Stimulated activated CD4-positive, alpha-beta T cell treated with anti-CD3 and anti-CD28 coated beads, Interleukin-1b, Interleukin-23, amount 100 ng/mL, for 48 hours (primary cell): ENCODE measurements around the gene BIRC3.
A peak's percentile ranks its signal among the peaks of the same experiment; 100 is the strongest.
"Not testable (repeated sequence)": the region's sequence is repeated elsewhere in the genome, so short reads cannot be mapped to it uniquely, and the experiment has no call there.

ENCODE experiments used
- DNase-seq: peaks from one replicate; pipeline ENCODE4 v3.0.0-alpha.2; 2020

Gene BIRC3

GRCh38 chr11:102330231-102330630 lies 12.9 kb downstream of the BIRC3 start:
- no peak for DNase-seq

DNA sequence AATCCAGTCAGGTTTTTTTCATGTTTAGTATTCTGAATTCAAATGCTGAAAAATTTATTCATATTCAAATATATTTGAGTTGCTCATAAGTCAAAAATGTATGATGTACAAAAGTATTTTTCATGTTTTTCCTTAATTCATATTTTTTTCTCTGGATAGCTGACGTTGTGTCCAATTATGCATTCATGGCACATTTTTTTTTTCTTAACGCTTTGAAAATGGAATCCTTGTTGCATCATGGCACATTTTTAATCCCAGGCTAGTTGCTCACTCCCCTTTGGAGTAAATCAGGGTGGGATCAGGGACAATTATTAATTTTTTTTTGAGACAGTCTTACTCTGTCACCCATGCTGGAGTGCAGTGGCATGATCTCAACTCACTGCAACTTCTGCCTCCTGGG lies 14.1 kb downstream of the BIRC3 start:
- no peak for DNase-seq

- no peak for DNase-seq
Measured at GRCh38 chr11:102332611-102332994, 15.3 kb downstream of the BIRC3 start.

- no peak for DNase-seq
Measured at GRCh38 chr11:102338479-102339010, 21.3 kb downstream of the BIRC3 start.

- not testable (repeated sequence) for DNase-seq
Measured at GRCh38 chr11:102341311-102341710, 24.0 kb downstream of the BIRC3 start.

GRCh38 chr11:102341844-102342318 lies 24.6 kb downstream of the BIRC3 start:
- peak; percentile 69 for DNase-seq

- DNase-seq = no peak
Measured at GRCh38 chr11:102343809-102344208, 26.5 kb downstream of the BIRC3 start.

DNA sequence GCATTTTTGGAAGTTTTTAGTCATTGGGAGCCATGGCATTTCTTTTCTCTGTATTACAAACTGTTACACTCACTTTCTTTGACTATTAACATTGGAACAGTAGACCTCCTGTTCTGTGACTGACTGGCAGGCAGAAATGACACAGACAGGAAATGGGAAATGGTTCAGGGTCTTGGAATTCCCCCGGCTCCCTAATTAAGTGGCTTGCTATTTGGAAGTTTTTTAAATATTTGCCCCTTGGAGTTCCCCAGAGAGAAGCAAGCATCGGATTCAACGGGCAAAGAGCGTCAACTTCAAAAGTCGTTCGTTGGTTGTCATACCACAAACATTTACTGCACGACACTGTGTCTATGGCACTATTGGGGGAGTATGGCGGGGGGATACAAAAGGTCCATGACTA lies 28.6 kb downstream of the BIRC3 start:
- no peak for DNase-seq

GRCh38 chr11:102346456-102346747 lies 29.1 kb downstream of the BIRC3 start:
- DNase-seq = no peak

DNA sequence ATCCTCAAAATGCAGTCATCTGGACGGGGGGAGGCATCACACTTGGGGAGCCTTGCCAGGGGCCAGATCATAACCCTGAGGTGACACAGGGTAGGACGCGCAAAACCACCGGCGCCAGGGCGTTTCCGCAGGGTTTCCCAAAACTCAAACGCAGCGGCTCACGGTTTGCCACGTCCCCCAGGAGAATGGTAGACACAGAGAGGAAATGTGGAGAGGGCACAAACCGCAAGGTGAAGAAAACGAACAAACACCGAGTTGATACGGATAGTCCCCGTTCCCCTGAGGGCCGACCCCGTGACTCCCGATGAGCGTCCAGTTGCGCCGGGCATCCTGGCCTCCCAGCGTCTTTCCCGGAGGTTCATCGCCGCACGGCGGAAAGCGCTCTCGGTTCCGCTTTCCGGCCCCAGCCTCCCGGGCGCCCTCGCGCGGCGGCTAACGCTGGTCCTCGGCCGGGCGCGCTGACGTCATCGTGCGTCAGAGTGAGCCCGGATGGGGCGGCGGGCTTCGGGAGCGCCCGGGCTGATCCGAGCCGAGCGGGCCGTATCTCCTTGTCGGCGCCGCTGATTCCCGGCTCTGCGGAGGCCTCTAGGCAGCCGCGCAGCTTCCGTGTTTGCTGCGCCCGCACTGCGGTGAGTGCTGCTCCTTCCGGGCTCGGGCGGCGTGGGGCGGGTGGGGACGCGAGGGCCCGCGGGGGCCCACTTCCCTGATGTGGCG lies 29.6 kb downstream of the BIRC3 start, which contains the start of gene BIRC2:
TSS of gene BIRC2 (plus strand) at position 467 of the 714 bp plus-strand sequence. CDS start 2,641 bp downstream, outside the sequence.
- peak; percentile 94 for DNase-seq

DNA sequence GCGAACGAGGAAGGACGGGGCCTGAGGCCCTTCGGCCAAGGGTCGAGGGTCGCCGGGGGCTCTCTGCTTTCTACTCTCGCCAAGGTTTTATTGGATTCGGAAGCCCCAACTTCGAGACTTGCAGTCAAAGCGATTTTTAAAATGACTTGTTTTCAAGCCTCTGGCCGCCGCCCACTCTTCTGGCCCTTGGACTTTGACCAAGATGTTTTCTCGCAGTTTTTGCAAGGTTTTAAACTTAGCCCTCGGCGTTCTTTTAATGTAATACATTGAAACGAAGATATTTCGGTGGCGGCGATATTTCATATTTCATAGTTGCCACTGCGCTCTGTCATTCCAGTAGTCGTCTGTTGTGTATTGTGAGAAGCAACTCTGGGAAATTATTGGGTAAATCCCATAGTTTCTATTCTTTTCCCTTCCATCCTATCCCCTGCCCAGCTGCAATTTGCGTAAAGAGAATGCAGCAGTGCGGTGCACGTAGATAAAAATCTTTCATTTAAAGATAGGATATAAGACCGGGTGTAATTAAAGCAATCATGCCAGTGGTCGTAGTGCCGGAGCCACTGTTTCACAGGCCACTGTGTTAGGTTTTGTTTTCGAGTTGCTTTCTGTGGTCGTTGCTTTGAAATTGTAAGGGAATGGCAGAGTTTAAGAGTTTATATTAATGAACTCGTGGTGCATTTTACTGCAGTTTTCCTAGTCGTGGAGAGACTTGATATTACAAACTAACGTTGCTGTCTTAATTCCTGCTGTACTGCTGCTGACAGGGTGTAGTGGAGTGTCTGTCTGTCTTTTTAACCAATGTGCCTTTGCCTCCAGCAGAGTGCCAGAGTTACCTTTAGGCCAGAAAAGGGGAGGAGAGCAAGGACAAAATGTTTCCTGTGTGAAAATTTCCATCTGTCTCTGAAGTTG lies 30.4 kb downstream of the BIRC3 start:
- no peak for DNase-seq

DNA sequence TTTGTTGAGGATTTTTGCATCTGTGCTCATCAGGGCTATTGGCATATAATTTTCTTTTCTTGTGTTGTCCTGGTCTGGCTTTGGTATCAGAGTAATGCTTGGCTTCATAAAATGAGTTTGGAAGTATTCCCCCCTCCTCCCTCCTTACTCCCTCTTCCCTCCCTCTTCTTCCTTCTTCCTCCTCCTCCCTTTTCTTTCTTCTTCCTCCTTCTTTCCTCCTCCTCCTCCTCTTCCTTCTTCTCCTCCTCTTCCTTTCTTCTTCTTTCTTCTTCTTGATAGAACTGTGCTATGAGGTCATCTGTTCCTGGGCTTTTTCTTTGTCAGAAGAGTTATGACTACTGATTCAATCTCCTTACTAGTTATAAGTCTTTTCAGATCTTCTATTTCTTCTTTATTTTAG lies 39.8 kb downstream of the BIRC3 start:
- no peak for DNase-seq

DNA sequence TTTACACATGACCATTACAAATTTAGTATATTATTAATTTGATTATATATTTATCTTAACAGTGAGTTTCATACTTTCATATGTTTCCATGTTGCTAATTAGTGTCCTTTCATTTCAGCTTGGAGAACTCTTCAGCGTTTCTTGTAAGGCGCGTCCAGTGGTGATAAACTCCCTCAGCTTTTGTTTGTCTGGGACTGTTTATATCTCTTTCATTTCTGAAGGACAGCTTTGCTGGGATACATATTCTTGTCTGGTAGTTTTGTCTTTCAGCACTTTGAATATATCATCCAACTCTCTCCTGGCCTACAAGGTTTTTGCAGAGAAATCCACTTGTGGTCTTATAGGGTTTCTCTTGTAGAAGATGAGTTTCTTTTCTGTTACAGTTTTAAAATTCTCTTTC lies 42.1 kb downstream of the BIRC3 start:
- DNase-seq = no peak

DNA sequence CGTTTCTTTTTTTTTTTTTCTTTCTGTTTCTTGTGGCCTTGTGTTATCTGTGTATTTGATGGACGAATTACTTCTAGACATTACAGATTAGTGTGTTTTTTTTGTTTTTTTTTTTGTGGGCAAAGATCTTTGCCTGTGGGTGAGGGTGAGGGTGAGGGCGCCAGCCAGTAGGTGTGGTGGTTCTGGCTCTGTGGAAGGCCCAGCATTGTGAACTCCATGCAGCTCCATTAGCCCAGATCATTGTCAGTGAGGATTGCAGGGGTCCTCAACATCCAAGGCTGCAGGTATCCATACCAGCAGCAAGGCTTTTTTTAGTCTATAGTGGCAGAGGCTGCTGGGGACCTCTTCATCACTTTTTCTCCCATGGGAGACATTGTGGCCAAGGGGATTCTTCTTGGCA lies 43.4 kb downstream of the BIRC3 start:
- DNase-seq = no peak

GRCh38 chr11:102361086-102362031 lies 44.1 kb downstream of the BIRC3 start:
- no peak for DNase-seq

GRCh38 chr11:102364991-102365390 lies 47.7 kb downstream of the BIRC3 start:
- no peak for DNase-seq

DNA sequence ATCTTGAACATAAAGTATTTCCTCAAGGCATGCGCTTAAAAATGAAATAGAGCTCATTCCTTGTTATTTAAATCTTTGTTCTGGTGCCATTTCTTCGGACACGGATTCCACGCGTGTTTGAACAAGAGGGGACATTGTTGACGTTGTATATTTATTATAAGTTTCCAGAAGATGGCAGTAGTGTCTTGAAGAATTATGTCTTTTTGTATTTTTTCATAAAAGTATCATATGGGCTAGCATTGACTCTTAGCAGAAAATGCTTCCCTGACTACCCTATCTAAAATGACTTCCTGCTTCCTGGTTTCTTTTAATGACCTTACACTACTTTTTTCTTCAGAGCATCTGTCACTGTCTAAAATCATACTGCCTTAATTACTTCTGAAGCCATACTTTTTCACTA lies 50.1 kb downstream of the BIRC3 start:
- no peak for DNase-seq

DNA sequence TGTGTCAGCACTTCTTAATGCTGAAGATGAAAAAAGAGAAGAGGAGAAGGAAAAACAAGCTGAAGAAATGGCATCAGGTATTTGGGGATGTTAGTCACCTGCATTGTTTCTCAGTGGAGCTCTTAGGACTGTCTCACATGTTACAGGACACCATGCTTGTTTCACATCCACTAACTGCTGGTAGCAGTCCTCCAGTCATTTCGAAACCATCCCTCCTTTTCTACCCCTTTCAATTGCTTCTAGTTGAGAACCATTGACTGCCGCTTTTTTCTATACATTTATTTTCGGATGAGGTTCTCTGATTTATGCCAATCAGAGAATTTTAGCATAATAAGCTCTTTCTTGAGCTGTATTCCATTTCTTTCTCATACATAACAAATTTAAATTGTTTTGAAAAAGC lies 51.2 kb downstream of the BIRC3 start:
- no peak for DNase-seq

DNA sequence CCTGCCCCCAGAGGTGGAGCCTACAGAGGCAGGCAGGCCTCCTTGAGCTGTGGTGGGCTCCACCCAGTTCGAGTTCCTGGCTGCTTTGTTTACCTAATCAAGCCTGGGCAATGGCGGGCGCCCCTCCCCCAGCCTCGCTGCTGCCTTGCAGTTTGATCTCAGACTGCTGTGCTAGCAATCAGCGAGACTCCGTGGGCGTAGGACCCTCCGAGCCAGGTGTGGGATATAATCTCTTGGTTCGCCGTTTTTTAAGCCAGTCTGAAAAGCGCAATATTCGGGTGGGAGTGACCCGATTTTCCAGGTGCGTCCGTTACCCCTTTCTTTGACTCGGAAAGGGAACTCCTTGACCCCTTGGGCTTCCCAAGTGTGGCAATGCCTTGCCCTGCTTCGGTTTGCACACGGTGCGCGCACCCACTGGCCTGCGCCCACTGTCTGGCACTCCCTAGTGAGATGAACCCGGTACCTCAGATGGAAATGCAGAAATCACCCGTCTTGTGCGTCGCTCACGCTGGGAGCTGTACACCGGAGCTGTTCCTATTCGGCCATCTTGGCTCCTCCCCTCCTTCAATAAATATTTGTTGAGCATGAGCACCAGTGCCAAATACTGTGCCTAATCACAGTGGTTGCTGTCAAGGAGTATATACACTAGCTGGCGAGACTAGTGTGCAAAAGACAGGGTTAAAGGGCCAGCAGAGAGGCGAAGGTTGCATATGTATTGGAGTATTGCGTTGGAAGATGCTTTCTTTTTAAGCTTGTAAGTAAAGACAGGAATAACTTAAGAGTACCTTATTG lies 57.5 kb downstream of the BIRC3 start:
- DNase-seq = not testable (repeated sequence)

DNA sequence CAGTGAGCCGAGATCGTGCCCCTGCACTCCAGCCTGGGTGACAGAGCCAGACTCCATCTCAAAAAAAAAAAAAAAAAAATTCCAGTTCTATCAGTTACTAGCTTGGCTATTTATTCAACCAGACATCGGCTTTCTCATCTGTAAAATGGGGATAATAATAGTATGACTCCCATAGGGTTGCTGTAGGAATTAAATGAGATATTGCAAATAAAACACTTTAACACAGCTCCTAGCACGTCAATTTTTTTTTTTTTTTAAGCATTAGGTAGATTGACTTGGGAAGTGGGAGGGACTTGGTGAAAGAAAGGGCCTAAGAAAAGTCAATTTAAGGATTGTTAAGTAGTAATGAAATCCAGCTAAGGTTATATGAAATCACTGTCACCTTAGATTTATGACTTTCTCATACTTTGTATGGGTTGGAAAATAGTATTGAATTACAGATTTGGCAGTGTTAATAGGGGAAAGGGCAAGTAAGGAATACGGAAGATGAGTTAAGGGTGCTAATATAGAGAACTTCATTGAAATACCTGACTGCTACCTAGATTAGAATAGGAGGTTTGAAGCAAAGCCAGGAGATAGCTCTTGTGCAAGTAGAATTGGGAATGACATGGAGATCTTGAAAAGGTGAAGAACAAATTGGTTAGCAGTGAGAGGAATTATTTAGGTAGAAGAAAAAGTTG lies 58.6 kb downstream of the BIRC3 start:
- DNase-seq = no peak

GRCh38 chr11:102377891-102378290 lies 60.6 kb downstream of the BIRC3 start:
- no peak for DNase-seq
